Body of pancreas (tissue), 4 donors: ENCODE measurements around the gene CREG2. TPM values are rescaled to one million over a fixed set of nuclear protein-coding genes. Genes with fewer than 3 reads are reported as not detected.

Source experiments
- ATAC-seq: fragments of 150-250 bp; one replicate; pipeline ENCODE4 v1.9.1; 2016
- DNase-seq, 4 donors: peaks; one replicate each; pipeline ENCODE4 v3.0.0-alpha.2; 2019
- H3K27ac ChIP-seq, 4 donors: fragments of 200-600 bp; sonication (generic); 1 replicate in 3 of 4; 2 replicates in 1 of 4; pipeline versions ENCODE4 v1.5.1 to v1.6.1; 2016 to 2019; ENCODE audit warnings: mild to moderate bottlenecking in 1 of 4, mixed read lengths in 1 of 4, moderate library complexity in 1 of 4
- H3K27me3 ChIP-seq, 2 donors: fragments of 200-600 bp; sonication (generic); one replicate each; pipeline ENCODE4 v1.6.0; 2016; ENCODE audit warnings: mild to moderate bottlenecking in 1 of 2
- H3K36me3 ChIP-seq, 2 donors: fragments of 200-600 bp; sonication (generic); replicated peaks in 1 of 2; 2 replicates each; pipeline ENCODE4 v1.5.1; 2016; ENCODE audit warnings: low read depth in 2 of 2; ENCODE audit not compliant: insufficient read depth in 1 of 2
- H3K4me1 ChIP-seq: fragments of 200-600 bp; sonication (generic); one replicate; pipeline ENCODE4 v1.6.0; 2016
- H3K4me3 ChIP-seq, 2 donors: fragments of 200-600 bp; sonication (generic); 1 replicate in 1 of 2; 2 replicates in 1 of 2; pipeline ENCODE4 v1.5.1; 2016 to 2019
- H3K9me3 ChIP-seq, 3 donors: fragments of 200-600 bp; sonication (generic); 1 replicate in 2 of 3; 2 replicates in 1 of 3; pipeline ENCODE4 v1.5.1; 2016
- POLR2A ChIP-seq, 3 donors: fragments of 450-650 bp; IDR thresholded peaks; one replicate each; pipeline ENCODE4 v1.6.1; 2016; ENCODE audit warnings: antibody characterized with exemption in 3 of 3, mild to moderate bottlenecking in 2 of 3
- WGBS, 2 donors: methylation state at CpG; one replicate each; pipeline ENCODE4 v1.1.5; 2017; 5-methylcytosine and 5-hydroxymethylcytosine counted together
- intact Hi-C: fragments of 100-400 bp; cut with DNase I; formaldehyde crosslinking; loops from one replicate; pipeline ENCODE4 v1.15.1; 2023
- total RNA-seq, 2 donors: library from RNA; depleted of rRNA; stranded (reverse); fragments of >200 nt; gene quantifications; one replicate each; pipeline ENCODE4 v1.1.0, GENCODE V29; 2016
- TF ChIP-seq, protein P1 (sequence below), 7 experiments: fragments of 450-650 bp in 4 of 7; fragments of 200-600 bp in 3 of 7; sonication (generic) in 3 of 7; IDR thresholded peaks; one replicate each; pipeline ENCODE4 v1.5.1; 2016 to 2019; ENCODE audit warnings: antibody characterized with exemption in 7 of 7

CREG2 gene
- total RNA-seq, 2 donors from 2014 or later: not detected

DNA sequence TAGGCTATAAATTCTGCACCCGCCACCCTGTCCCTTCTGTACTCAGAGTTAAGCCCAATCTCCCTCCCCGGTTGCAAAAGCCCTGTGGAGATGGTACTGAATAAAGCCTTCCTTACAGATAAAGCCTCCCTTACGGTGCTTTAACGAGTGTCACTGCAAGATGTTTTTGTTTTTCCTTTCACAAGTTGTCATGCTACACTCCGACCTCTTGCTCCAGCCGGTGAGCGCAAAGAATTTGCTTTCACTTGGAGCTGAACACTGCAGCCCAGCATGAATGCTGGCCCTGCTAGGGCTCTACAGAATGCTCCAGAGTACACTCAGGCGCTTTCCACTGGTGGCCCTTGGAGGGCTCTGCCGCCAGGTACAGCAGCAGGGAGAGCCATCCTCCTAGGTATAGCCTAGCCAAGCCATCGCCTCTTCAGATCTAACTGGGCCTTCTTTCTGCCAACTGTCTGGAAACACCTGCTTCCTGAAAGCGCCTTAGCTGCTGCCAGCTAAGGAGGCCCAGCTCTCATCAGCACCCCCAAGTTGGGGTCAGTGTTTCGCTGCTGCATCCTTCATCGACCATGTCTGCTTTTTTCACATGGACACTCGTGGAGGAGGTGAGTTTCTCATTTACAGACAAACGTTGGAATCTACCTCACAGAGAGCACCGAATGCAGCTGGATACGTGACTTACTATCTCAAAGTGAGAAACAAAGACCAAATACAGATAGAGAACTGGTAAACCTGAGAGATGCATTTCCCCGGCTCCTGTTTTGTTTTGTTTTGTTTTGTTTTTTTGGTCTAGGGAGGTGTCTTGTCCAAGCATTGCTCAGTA is 13.4 kb upstream of the CREG2 start:
- ATAC-seq (no peak), DNase-seq (no peak)
- Histone ChIP-seq H3K27me3 (no peaks in the 10 kb centered on the region), H3K36me3 (no peaks in the 10 kb centered on the region), H3K27ac (no peak overlapping the region), H3K9me3 (no peaks in the 10 kb centered on the region), H3K4me1 (no peaks in the 10 kb centered on the region), H3K4me3 (no peak overlapping the region)
- TF ChIP-seq POLR2A (IDR thresholded peaks at IDR 0.05): no peak
- TF ChIP-seq, protein P1, sequence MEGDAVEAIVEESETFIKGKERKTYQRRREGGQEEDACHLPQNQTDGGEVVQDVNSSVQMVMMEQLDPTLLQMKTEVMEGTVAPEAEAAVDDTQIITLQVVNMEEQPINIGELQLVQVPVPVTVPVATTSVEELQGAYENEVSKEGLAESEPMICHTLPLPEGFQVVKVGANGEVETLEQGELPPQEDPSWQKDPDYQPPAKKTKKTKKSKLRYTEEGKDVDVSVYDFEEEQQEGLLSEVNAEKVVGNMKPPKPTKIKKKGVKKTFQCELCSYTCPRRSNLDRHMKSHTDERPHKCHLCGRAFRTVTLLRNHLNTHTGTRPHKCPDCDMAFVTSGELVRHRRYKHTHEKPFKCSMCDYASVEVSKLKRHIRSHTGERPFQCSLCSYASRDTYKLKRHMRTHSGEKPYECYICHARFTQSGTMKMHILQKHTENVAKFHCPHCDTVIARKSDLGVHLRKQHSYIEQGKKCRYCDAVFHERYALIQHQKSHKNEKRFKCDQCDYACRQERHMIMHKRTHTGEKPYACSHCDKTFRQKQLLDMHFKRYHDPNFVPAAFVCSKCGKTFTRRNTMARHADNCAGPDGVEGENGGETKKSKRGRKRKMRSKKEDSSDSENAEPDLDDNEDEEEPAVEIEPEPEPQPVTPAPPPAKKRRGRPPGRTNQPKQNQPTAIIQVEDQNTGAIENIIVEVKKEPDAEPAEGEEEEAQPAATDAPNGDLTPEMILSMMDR (IDR thresholded peaks at IDR 0.05): no peak
- 62 to 75% methylated on average over 18 of the region's 18 CpGs for WGBS, 2 donors
- intact Hi-C loops: no loop called here

GRCh38 chr2:101400048-101400447 is 12.7 kb upstream of the CREG2 start:
- 71 to 78% methylated on average over 8 of the region's 8 CpGs for WGBS, 2 donors
- DNase-seq (no peak), ATAC-seq (no peak)
- Histone ChIP-seq H3K27me3 (no peaks in the 10 kb centered on the region), H3K27ac (no peak overlapping the region), H3K4me1 (no peaks in the 10 kb centered on the region), H3K36me3 (no peaks in the 10 kb centered on the region), H3K4me3 (no peak overlapping the region), H3K9me3 (no peaks in the 10 kb centered on the region)
- intact Hi-C loops: no loop called here
- TF ChIP-seq, protein P1 (IDR thresholded peaks at IDR 0.05): no peak
- no peak for TF ChIP-seq POLR2A (IDR thresholded peaks at IDR 0.05)

GRCh38 chr2:101399021-101399799 is 11.9 kb upstream of the CREG2 start:
- Histone ChIP-seq H3K4me1 (no peaks in the 10 kb centered on the region), H3K4me3 (no peak overlapping the region), H3K27ac (no peak overlapping the region), H3K36me3 (no peaks in the 10 kb centered on the region), H3K9me3 (no peaks in the 10 kb centered on the region), H3K27me3 (no peaks in the 10 kb centered on the region)
- DNase-seq (no peak), ATAC-seq (no peak)
- no peak for TF ChIP-seq POLR2A (IDR thresholded peaks at IDR 0.05)
- TF ChIP-seq, protein P1 (IDR thresholded peaks at IDR 0.05): no peak
- 75 to 76% methylated on average over 11 of the region's 11 CpGs for WGBS, 2 donors
- intact Hi-C loops: no loop called here

GRCh38 chr2:101398116-101398821 is 11.0 kb upstream of the CREG2 start:
- H3K9me3 ChIP-seq: no peaks in the 10 kb centered on the region
- intact Hi-C loops: no loop called here
- H3K4me1 ChIP-seq: no peaks in the 10 kb centered on the region
- no peaks in the 10 kb centered on the region for H3K36me3 ChIP-seq
- H3K27ac ChIP-seq: no peak overlapping the region
- H3K4me3 ChIP-seq: no peak overlapping the region
- ATAC-seq: no peak
- H3K27me3 ChIP-seq: no peaks in the 10 kb centered on the region
- no peak for TF ChIP-seq POLR2A (IDR thresholded peaks at IDR 0.05)
- TF ChIP-seq, protein P1 (IDR thresholded peaks at IDR 0.05): no peak
- 48 to 61% methylated on average over 10 of the region's 10 CpGs for WGBS, 2 donors
- no peak for DNase-seq
